Parathyroid adenoma (tissue), 2 donors: ENCODE data around the gene SLC20A1.

Experiments used
- H2AFZ ChIP-seq: fragments of 300-600 bp; sonication (generic); one replicate; pipeline ENCODE4 v1.7.0; 2017; ENCODE audit warnings: antibody characterized with exemption, mild to moderate bottlenecking
- H3K27ac ChIP-seq: fragments of 300-600 bp; sonication (generic); one replicate; pipeline ENCODE4 v1.7.0; 2017
- H3K27me3 ChIP-seq: fragments of 300-600 bp; sonication (generic); one replicate; pipeline ENCODE4 v1.7.0; 2017; ENCODE audit warnings: low read length; ENCODE audit not compliant: control insufficient read depth, insufficient read depth
- H3K36me3 ChIP-seq: fragments of 300-600 bp; sonication (generic); one replicate; pipeline ENCODE4 v1.7.0; 2017; ENCODE audit warnings: low read length; ENCODE audit not compliant: control insufficient read depth, insufficient read depth
- H3K4me1 ChIP-seq: fragments of 300-600 bp; sonication (generic); one replicate; pipeline ENCODE4 v1.7.0; 2017; ENCODE audit warnings: control low read depth
- H3K4me2 ChIP-seq: fragments of 300-600 bp; sonication (generic); one replicate; pipeline ENCODE4 v1.7.0; 2017; ENCODE audit warnings: low read length
- H3K4me3 ChIP-seq: fragments of 300-600 bp; sonication (generic); one replicate; pipeline ENCODE4 v1.7.0; 2017; ENCODE audit warnings: low read depth, low read length
- H3K79me2 ChIP-seq: fragments of 300-600 bp; sonication (generic); one replicate; pipeline ENCODE4 v1.7.0; 2017; ENCODE audit warnings: control low read depth
- H3K9ac ChIP-seq: fragments of 300-600 bp; sonication (generic); one replicate; pipeline ENCODE4 v1.7.0; 2017; ENCODE audit warnings: mild to moderate bottlenecking
- H3K9me3 ChIP-seq: fragments of 300-600 bp; sonication (generic); one replicate; pipeline ENCODE4 v1.7.0; 2017; ENCODE audit warnings: low read length; ENCODE audit not compliant: control insufficient read depth
- TF ChIP-seq, protein P1 (sequence below): fragments of 300-600 bp; sonication (generic); IDR thresholded peaks from one replicate; pipeline ENCODE4 v1.7.0; 2017; ENCODE audit warnings: antibody characterized with exemption, mild to moderate bottlenecking
- donor health status: primary hyperparathyroidism.

Gene SLC20A1

DNA sequence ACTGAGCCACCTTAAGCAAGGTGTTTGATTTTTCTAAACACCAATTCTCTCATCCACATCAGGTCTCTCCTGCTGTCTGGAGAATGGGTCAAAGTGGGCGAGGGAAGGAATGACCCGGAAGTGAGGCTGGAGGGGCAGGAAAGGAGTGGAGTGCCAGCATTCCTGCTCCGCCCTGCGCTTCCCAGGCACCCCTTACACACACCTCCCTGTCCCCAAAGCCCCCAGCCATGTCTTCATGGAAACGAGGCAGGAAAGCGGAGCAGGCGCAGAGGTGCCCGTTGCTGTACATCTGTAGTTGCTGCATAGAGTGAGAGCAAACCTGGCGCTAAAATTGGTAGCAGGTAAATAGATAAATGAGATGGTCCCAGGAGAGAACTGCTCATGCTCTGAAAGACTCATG is 47.9 kb downstream of the SLC20A1 start:
- Histone ChIP-seq H3K9me3 (no peaks in the 10 kb centered on the region), H3K79me2 (no peaks in the 10 kb centered on the region), H3K27ac (no peak overlapping the region), H3K27me3 (no peaks in the 10 kb centered on the region), H3K4me1 (no peaks in the 10 kb centered on the region), H3K36me3 (no peaks in the 10 kb centered on the region), H2AFZ (no peak overlapping the region), H3K4me3 (no peak overlapping the region), H3K9ac (no peak overlapping the region), H3K4me2 (no peak overlapping the region)
- TF ChIP-seq, protein P1, sequence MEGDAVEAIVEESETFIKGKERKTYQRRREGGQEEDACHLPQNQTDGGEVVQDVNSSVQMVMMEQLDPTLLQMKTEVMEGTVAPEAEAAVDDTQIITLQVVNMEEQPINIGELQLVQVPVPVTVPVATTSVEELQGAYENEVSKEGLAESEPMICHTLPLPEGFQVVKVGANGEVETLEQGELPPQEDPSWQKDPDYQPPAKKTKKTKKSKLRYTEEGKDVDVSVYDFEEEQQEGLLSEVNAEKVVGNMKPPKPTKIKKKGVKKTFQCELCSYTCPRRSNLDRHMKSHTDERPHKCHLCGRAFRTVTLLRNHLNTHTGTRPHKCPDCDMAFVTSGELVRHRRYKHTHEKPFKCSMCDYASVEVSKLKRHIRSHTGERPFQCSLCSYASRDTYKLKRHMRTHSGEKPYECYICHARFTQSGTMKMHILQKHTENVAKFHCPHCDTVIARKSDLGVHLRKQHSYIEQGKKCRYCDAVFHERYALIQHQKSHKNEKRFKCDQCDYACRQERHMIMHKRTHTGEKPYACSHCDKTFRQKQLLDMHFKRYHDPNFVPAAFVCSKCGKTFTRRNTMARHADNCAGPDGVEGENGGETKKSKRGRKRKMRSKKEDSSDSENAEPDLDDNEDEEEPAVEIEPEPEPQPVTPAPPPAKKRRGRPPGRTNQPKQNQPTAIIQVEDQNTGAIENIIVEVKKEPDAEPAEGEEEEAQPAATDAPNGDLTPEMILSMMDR: no peak

DNA sequence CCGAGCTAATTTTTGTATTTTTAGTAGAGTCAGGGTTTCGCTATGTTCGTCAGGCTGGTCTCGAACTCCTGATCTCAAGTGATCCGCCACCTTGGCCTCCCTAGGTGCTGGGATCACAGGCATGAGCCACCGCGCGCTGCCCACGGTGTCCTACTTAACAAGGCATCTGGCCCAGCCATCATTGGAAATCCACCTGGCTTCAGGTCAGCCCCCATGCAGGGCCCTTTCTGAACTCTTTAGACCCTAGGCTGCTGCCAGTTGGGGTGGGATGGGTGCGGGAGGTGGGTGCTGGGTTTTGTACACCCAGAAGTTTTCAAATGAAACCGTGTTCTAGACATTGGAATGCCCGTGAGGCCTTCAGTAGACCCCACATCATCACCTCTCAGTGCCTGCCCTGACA is 48.4 kb downstream of the SLC20A1 start:
- Histone ChIP-seq H3K79me2 (no peaks in the 10 kb centered on the region), H3K4me3 (no peak overlapping the region), H3K9ac (no peak overlapping the region), H3K4me1 (no peaks in the 10 kb centered on the region), H3K27me3 (no peaks in the 10 kb centered on the region), H3K9me3 (no peaks in the 10 kb centered on the region), H3K27ac (no peak overlapping the region), H3K4me2 (no peak overlapping the region), H3K36me3 (no peaks in the 10 kb centered on the region), H2AFZ (no peak overlapping the region)
- TF ChIP-seq, protein P1: no peak

DNA sequence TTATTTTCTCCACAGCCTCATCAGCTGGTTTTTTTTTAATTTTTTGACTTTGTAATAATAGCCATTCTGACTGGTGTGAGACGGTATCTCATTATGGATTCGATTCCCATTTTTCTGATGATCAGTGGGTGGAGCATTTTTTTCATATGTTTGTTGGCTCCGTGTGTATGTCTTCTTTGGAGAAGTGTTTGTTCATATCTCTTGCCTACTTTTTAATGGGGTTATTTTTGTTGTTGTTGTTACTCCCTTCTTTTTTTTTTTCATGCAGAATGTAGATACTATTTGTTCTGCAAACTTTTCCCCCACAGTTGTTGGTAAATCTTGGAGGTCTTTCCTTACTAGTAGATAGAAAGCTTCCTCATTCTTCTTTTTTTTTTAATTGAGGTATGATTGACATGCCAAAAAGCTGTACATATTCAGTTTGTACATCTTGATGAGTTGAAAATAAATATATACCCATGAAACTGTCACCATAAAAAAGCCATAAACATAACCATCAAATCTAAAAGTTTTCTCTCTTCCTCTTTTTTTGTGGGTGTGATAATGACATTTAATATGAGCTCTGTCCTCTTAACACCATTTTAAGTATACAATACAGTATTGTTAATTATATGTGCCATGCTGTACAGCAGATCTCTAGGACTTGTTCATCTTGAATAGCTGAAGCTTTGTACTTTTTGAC is 53.2 kb downstream of the SLC20A1 start:
- Histone ChIP-seq H3K9ac (no peak overlapping the region), H3K4me2 (no peak overlapping the region), H3K4me1 (no peaks in the 10 kb centered on the region), H3K9me3 (no peaks in the 10 kb centered on the region), H3K36me3 (no peaks in the 10 kb centered on the region), H3K27me3 (no peaks in the 10 kb centered on the region), H3K79me2 (no peaks in the 10 kb centered on the region), H3K27ac (no peak overlapping the region), H2AFZ (no peak overlapping the region), H3K4me3 (no peak overlapping the region)
- TF ChIP-seq, protein P1: no peak

DNA sequence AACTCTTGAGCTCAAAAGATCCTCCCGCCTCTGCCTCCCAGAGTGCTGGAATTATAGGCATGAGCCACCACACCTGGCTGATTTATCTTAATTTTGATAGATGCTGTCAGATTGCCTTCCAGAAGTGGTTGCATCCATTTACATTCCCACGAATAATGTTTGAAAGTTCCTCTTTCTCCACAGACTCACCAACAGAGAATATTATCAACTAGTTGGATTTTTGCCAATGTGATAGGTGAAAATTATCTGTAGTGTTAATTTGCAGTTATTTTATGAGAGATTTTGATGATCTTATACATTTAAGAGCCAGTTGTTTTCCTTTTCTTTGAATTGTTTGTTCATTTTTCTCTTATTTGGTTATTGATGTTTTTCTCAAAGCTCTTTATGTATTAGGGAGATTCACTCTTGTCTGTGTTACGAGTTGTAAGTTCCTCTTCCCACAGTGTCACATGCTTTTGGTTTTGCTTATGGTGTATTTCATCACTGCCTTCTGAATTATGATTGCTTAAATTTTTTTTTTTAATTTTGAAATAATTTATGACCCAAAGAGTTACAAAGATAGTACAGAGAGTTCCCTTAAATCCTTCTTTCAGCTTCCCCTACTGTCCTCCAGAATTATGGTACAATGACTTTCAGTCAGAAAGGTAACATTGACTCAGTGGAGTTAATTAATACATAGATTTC is 54.4 kb downstream of the SLC20A1 start:
- Histone ChIP-seq H2AFZ (no peak overlapping the region), H3K36me3 (no peaks in the 10 kb centered on the region), H3K27ac (no peak overlapping the region), H3K4me1 (no peaks in the 10 kb centered on the region), H3K4me3 (no peak overlapping the region), H3K4me2 (no peak overlapping the region), H3K27me3 (no peaks in the 10 kb centered on the region), H3K9ac (no peak overlapping the region), H3K9me3 (no peaks in the 10 kb centered on the region), H3K79me2 (no peaks in the 10 kb centered on the region)
- TF ChIP-seq, protein P1: no peak

DNA sequence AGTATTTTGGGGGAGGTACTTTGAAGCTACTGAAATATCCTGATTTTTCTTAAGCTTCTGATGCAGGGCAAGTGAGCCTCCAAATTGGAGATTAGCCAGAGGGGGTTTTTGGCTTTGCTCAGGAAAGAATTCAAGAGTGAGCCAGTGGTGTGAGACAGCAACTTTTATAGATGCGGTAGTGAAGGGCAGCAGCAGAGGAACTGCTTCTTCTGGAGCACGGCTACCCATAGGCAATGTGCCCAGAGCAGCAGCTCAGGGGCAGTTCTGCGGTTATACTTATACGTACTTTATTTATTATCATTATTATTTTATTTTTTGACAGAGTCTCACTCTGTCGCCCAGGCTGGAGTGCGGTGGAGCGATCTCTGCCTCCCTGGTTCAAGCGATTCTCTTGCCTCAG is 55.3 kb downstream of the SLC20A1 start:
- Histone ChIP-seq H3K79me2 (no peaks in the 10 kb centered on the region), H3K27me3 (no peaks in the 10 kb centered on the region), H3K4me2 (no peak overlapping the region), H2AFZ (no peak overlapping the region), H3K9ac (no peak overlapping the region), H3K9me3 (no peaks in the 10 kb centered on the region), H3K4me1 (no peaks in the 10 kb centered on the region), H3K4me3 (no peak overlapping the region), H3K36me3 (no peaks in the 10 kb centered on the region), H3K27ac (no peak overlapping the region)
- TF ChIP-seq, protein P1: no peak
